ENCODE results near the gene USP36.

The USP36 gene

DNA sequence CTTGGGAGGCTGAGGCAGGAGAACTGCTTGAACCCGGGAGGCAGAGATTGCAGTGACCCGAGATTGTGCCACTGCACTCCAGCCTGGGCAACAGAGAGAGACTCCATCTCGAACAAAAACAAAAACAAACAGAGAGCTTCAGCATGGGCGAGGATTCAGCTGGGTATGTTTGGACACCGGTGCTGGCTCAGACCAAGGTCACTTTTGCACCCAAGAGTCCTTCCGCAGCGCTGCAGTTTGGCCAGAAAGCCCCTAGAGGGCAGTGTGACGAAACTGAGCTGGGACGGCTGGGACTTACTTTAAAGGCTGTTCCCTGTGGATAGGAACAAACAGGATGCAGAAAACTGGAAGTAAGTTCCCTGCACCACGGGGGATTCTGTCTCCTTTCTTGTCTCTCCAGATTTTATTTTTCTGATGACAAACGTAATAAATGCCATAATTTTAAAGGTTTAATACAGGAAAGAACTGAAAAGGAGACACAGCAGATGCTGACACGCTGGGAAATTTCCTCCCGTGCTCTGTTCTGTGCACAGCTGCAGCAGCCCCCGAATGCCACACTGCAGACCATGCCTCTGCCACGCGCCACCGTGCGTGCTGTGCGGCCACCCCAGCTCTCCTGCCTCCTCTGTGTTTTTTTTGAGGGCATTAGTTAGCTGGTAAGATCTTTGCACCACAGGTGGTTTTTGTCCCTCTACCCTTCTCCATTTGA, 25.2 kb upstream of the USP36 start:
- TF ChIP-seq RAD21 (IDR thresholded peaks at IDR 0.05; ENCODE audit: low read depth) (peak; percentile 94), ZBTB7A (IDR thresholded peaks at IDR 0.05; ENCODE audit: low read depth) (no peak), FOXM1 (IDR thresholded peaks at IDR 0.05; ENCODE audit: borderline replicate concordance, low read depth) (no peak)

GRCh38 chr17:78864117-78864516, 23.5 kb upstream of the USP36 start:
- TF ChIP-seq CEBPB (IDR thresholded peaks at IDR 0.05), result no peak

DNA sequence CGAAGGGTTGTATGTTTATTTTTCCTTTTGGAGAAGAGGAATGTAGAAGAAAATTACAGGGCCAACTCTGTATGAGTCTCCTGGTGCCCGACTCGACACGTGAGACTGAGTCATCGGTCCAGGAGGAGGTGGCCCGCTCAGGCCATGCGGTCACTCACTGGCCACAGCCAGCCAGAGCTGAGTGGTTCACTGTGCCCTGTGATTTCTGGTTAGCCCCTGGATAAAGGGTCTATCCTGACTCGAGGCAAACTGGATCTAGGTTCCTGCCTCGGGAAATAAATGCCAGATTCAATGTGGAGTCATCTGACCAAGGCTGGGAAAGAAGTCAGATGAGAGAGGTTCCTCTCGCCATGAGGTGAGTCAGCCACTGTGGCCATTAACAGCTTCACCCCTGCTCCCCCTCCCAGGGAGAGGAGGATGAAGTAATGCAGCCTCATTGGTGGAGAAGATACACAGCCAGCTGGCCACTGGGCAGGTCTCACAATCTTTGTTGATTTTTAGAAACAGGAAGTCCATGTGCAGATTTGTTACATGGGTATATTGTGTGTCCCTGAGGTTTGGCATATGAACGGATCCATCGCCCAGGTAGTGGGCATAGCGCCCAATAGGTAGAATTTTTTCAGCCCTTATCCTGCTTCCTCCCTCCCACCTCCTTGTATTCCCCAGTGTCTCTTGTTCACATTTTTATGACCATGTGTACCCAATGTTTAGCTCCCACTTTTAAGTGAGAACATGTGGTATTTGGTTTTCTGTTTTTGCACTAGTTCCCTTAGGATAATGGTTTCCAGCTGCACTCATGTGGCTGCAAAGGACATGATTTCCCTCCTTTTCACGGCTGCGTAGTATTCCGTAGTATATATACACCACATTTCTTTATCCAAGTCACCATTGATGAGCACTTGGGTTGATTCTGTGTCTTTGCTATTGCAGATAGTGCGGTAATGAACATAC, 21.7 kb upstream of the USP36 start:
- TF ChIP-seq, protein P1, sequence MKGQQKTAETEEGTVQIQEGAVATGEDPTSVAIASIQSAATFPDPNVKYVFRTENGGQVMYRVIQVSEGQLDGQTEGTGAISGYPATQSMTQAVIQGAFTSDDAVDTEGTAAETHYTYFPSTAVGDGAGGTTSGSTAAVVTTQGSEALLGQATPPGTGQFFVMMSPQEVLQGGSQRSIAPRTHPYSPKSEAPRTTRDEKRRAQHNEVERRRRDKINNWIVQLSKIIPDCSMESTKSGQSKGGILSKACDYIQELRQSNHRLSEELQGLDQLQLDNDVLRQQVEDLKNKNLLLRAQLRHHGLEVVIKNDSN (IDR thresholded peaks at IDR 0.05), result peak; percentile 74
- TF ChIP-seq RAD21 (IDR thresholded peaks at IDR 0.05; ENCODE audit: low read depth), result no peak
- TF ChIP-seq TAF1 (IDR thresholded peaks at IDR 0.05; ENCODE audit: low read depth), result no peak
- no peak; the same call in 1 of the 2 replicates for TF ChIP-seq FOXM1 (IDR thresholded peaks at IDR 0.05; ENCODE audit: borderline replicate concordance, low read depth)
- TF ChIP-seq EP300 (IDR thresholded peaks at IDR 0.05; ENCODE audit: borderline replicate concordance), result no peak
- 0 out of 2 replicates have a peak, but pooled peaks have one; percentile 41 for TF ChIP-seq TCF12 (IDR thresholded peaks at IDR 0.05; ENCODE audit: low read depth)
- TF ChIP-seq NFIC (IDR thresholded peaks at IDR 0.05), result peak; percentile 12; the same call in 1 of the 2 replicates
- TF ChIP-seq, protein P2, sequence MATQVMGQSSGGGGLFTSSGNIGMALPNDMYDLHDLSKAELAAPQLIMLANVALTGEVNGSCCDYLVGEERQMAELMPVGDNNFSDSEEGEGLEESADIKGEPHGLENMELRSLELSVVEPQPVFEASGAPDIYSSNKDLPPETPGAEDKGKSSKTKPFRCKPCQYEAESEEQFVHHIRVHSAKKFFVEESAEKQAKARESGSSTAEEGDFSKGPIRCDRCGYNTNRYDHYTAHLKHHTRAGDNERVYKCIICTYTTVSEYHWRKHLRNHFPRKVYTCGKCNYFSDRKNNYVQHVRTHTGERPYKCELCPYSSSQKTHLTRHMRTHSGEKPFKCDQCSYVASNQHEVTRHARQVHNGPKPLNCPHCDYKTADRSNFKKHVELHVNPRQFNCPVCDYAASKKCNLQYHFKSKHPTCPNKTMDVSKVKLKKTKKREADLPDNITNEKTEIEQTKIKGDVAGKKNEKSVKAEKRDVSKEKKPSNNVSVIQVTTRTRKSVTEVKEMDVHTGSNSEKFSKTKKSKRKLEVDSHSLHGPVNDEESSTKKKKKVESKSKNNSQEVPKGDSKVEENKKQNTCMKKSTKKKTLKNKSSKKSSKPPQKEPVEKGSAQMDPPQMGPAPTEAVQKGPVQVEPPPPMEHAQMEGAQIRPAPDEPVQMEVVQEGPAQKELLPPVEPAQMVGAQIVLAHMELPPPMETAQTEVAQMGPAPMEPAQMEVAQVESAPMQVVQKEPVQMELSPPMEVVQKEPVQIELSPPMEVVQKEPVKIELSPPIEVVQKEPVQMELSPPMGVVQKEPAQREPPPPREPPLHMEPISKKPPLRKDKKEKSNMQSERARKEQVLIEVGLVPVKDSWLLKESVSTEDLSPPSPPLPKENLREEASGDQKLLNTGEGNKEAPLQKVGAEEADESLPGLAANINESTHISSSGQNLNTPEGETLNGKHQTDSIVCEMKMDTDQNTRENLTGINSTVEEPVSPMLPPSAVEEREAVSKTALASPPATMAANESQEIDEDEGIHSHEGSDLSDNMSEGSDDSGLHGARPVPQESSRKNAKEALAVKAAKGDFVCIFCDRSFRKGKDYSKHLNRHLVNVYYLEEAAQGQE (IDR thresholded peaks at IDR 0.05; ENCODE audit: low read depth), result no peak
- TF ChIP-seq EGR1 (IDR thresholded peaks at IDR 0.05), result no peak
- TF ChIP-seq, protein P3, sequence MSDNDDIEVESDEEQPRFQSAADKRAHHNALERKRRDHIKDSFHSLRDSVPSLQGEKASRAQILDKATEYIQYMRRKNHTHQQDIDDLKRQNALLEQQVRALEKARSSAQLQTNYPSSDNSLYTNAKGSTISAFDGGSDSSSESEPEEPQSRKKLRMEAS (IDR thresholded peaks at IDR 0.05), result peak; percentile 95
- no peak for TF ChIP-seq CEBPB (IDR thresholded peaks at IDR 0.05)
- TF ChIP-seq TEAD4 (IDR thresholded peaks at IDR 0.05), result no peak

DNA sequence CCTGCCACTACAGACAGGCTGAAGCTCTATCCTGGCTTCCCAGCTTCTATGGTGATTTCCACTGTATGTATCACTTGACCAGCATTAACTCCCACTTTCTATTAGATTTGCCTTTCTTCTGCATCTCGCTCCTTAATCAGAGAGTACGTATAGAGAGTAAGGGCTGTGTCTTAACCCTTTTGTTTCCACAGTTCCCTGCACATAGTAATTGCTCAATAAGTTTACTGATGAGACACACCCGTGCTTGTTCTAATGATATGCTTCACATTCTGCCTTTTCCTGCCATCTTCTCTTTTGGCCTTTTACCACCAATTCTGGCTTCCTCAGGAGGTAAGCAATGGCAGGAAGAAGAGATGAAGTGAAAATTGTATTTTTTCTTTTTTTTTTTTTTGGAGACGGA, 20.6 kb upstream of the USP36 start:
- TF ChIP-seq ZBTB7A (IDR thresholded peaks at IDR 0.05; ENCODE audit: low read depth) (no peak), TAF1 (IDR thresholded peaks at IDR 0.05; ENCODE audit: low read depth) (no peak), FOXM1 (IDR thresholded peaks at IDR 0.05; ENCODE audit: borderline replicate concordance, low read depth) (no peak), TEAD4 (IDR thresholded peaks at IDR 0.05) (no peak), NFIC (IDR thresholded peaks at IDR 0.05) (no peak), CEBPB (IDR thresholded peaks at IDR 0.05) (no peak), EGR1 (IDR thresholded peaks at IDR 0.05) (no peak), RAD21 (IDR thresholded peaks at IDR 0.05; ENCODE audit: low read depth) (no peak), EP300 (IDR thresholded peaks at IDR 0.05; ENCODE audit: borderline replicate concordance) (no peak), CREB1 (IDR thresholded peaks at IDR 0.05; ENCODE audit: low read depth) (no peak)
- TF ChIP-seq, protein P1 (IDR thresholded peaks at IDR 0.05), result no peak
- TF ChIP-seq, protein P2 (IDR thresholded peaks at IDR 0.05; ENCODE audit: low read depth), result no peak
- TF ChIP-seq, protein P3 (IDR thresholded peaks at IDR 0.05), result no peak

GRCh38 chr17:78859051-78859450, 18.4 kb upstream of the USP36 start:
- TF ChIP-seq YY1 (IDR thresholded peaks at IDR 0.05; ENCODE audit: low read depth) (no peak), TCF12 (IDR thresholded peaks at IDR 0.05; ENCODE audit: low read depth) (no peak), EGR1 (IDR thresholded peaks at IDR 0.05) (no peak), CREB1 (IDR thresholded peaks at IDR 0.05; ENCODE audit: low read depth) (no peak), TAF1 (IDR thresholded peaks at IDR 0.05; ENCODE audit: low read depth) (no peak), TEAD4 (IDR thresholded peaks at IDR 0.05) (no peak), CEBPB (IDR thresholded peaks at IDR 0.05) (no peak)
- TF ChIP-seq, protein P3 (IDR thresholded peaks at IDR 0.05), result no peak

Measured in Ishikawa (cell line).